ENCODE data around the gene MPP2.

The MPP2 gene

DNA sequence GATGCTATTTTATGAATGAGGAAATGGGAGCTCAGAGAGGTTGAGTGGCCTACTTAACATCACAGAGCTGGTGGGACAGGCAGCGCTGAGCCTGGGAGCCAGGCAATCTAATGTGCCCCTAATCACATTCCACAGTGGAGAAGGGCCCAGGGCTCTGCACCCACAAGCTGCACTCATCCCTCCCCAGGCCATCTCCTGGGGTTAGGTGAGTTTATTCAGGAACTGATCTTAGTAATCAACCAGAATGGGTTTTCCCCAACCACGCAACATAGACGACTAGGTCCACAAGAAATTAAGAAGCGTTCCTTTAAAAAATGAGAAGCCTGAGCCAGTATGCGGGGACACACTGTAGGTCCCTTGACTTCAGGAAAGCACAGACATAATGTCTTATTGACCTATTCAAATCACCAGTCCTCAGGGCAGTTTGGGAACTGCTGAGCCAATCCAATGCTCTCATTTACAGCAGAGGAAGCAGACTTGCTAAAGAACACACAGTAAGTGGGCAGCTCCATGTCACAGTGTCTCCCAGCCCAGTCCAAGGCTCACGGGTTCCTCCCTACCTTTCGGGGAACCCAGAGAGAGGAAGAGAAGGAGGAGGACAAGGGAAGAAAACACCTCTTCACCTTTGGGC lies 76.7 kb downstream of the MPP2 start:
- no peaks in the 10 kb centered on the region for H3K9me2 ChIP-seq (replicated peaks; ENCODE audit: insufficient read depth, low read length)
- H2AFZ ChIP-seq (ENCODE audit: low read length), result no peak overlapping the region
- no peak overlapping the region for H3K4me2 ChIP-seq (ENCODE audit: low read depth, low read length)
- no peaks in the 10 kb centered on the region for H3K9me3 ChIP-seq (replicated peaks; ENCODE audit: insufficient read depth, low read length)
- H3K36me3 ChIP-seq (replicated peaks; ENCODE audit: insufficient read depth, low read length), result no peaks in the 10 kb centered on the region
- H3K4me3 ChIP-seq (ENCODE audit: low read length), result no peak overlapping the region
- H3K27ac ChIP-seq (ENCODE audit: low read length), result no peak overlapping the region
- H3F3A ChIP-seq (ENCODE audit: insufficient read depth, low read length), result no peaks in the 10 kb centered on the region
- H3K79me2 ChIP-seq (ENCODE audit: low read length), result no peaks in the 10 kb centered on the region
- no peaks in the 10 kb centered on the region for H3K4me1 ChIP-seq (ENCODE audit: low read length)
- H3K27me3 ChIP-seq (replicated peaks; ENCODE audit: insufficient read depth, low read length), result peaks cover 68% of the 10 kb centered on the region
- H4K20me1 ChIP-seq (ENCODE audit: insufficient read depth, low read length), result no peaks in the 10 kb centered on the region
- DNase-seq, result no peak
- H3K9ac ChIP-seq (ENCODE audit: low read length), result no peak overlapping the region
- TF ChIP-seq EZH2 (optimal IDR thresholded peaks at IDR 0.05; ENCODE audit: low read depth, low read length) (no peak), EZH2phosphoT487 (IDR thresholded peaks at IDR 0.05; ENCODE audit: low read length) (no peak)
- TF ChIP-seq, protein P1, sequence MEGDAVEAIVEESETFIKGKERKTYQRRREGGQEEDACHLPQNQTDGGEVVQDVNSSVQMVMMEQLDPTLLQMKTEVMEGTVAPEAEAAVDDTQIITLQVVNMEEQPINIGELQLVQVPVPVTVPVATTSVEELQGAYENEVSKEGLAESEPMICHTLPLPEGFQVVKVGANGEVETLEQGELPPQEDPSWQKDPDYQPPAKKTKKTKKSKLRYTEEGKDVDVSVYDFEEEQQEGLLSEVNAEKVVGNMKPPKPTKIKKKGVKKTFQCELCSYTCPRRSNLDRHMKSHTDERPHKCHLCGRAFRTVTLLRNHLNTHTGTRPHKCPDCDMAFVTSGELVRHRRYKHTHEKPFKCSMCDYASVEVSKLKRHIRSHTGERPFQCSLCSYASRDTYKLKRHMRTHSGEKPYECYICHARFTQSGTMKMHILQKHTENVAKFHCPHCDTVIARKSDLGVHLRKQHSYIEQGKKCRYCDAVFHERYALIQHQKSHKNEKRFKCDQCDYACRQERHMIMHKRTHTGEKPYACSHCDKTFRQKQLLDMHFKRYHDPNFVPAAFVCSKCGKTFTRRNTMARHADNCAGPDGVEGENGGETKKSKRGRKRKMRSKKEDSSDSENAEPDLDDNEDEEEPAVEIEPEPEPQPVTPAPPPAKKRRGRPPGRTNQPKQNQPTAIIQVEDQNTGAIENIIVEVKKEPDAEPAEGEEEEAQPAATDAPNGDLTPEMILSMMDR (IDR thresholded peaks at IDR 0.05; ENCODE audit: low read length), result no peak

DNA sequence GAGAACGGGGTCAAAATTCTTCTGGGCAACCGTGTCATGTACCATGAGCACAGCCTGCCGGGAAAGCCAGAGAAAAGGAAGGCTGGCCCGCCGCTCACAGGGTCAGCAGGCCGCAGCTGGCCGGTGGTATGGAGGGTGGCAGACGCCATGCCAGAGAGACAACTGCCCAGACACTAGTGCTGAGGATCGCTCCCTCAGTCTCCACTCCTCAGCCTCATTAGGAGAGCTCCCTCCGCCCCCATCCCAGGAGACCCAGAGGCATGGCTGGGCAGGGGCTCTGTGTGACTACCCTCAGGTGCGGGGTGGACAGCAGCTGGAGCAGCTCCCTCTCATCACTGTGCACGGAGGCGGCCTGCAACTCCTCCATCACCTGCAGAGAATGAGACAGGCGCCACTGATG lies 77.6 kb downstream of the MPP2 start:
- no peaks in the 10 kb centered on the region for H4K20me1 ChIP-seq (ENCODE audit: insufficient read depth, low read length)
- no peaks in the 10 kb centered on the region for H3K9me3 ChIP-seq (replicated peaks; ENCODE audit: insufficient read depth, low read length)
- H3K36me3 ChIP-seq (replicated peaks; ENCODE audit: insufficient read depth, low read length), result no peaks in the 10 kb centered on the region
- peak; percentile 1 for DNase-seq
- H3K9ac ChIP-seq (ENCODE audit: low read length), result no peak overlapping the region
- no peak overlapping the region for H3K4me2 ChIP-seq (ENCODE audit: low read depth, low read length)
- H3K4me1 ChIP-seq (ENCODE audit: low read length), result no peaks in the 10 kb centered on the region
- TF ChIP-seq, protein P1 (IDR thresholded peaks at IDR 0.05; ENCODE audit: low read length), result no peak
- no peak for TF ChIP-seq EZH2phosphoT487 (IDR thresholded peaks at IDR 0.05; ENCODE audit: low read length)
- TF ChIP-seq EZH2 (optimal IDR thresholded peaks at IDR 0.05; ENCODE audit: low read depth, low read length), result no peak
- H3K27ac ChIP-seq (ENCODE audit: low read length), result no peak overlapping the region
- no peaks in the 10 kb centered on the region for H3F3A ChIP-seq (ENCODE audit: insufficient read depth, low read length)
- H3K79me2 ChIP-seq (ENCODE audit: low read length), result no peaks in the 10 kb centered on the region
- H3K4me3 ChIP-seq (ENCODE audit: low read length), result no peak overlapping the region
- no peaks in the 10 kb centered on the region for H3K9me2 ChIP-seq (replicated peaks; ENCODE audit: insufficient read depth, low read length)
- peaks cover 63% of the 10 kb centered on the region for H3K27me3 ChIP-seq (replicated peaks; ENCODE audit: insufficient read depth, low read length)
- no peak overlapping the region for H2AFZ ChIP-seq (ENCODE audit: low read length)

DNA sequence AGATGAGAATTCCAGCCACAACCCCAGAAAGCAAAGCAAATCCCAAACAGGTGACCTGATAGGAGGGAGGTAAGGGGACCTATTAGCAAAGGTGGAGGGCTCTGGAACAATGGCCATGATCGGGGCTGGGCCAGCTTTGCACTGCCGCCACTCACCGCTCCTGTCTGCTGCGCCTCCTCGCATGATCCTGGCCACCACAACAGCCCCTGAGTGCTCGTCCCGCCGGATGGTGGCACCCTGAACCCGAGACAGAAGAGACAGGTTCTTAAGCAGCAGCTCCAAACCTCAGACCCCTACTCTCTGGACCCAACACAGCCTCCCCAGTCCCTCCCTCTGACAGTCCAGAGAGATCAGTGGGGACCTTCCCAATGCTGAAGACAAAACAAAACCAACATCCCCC lies 79.7 kb downstream of the MPP2 start:
- no peaks in the 10 kb centered on the region for H3K36me3 ChIP-seq (replicated peaks; ENCODE audit: insufficient read depth, low read length)
- no peak overlapping the region for H2AFZ ChIP-seq (ENCODE audit: low read length)
- H3K4me1 ChIP-seq (ENCODE audit: low read length), result no peaks in the 10 kb centered on the region
- H4K20me1 ChIP-seq (ENCODE audit: insufficient read depth, low read length), result no peaks in the 10 kb centered on the region
- H3F3A ChIP-seq (ENCODE audit: insufficient read depth, low read length), result no peaks in the 10 kb centered on the region
- H3K9ac ChIP-seq (ENCODE audit: low read length), result no peak overlapping the region
- TF ChIP-seq EZH2phosphoT487 (IDR thresholded peaks at IDR 0.05; ENCODE audit: low read length) (no peak), EZH2 (optimal IDR thresholded peaks at IDR 0.05; ENCODE audit: low read depth, low read length) (no peak)
- TF ChIP-seq, protein P1 (IDR thresholded peaks at IDR 0.05; ENCODE audit: low read length), result no peak
- H3K27ac ChIP-seq (ENCODE audit: low read length), result no peak overlapping the region
- no peaks in the 10 kb centered on the region for H3K9me3 ChIP-seq (replicated peaks; ENCODE audit: insufficient read depth, low read length)
- H3K9me2 ChIP-seq (replicated peaks; ENCODE audit: insufficient read depth, low read length), result no peaks in the 10 kb centered on the region
- no peak for DNase-seq
- peaks cover 50% of the 10 kb centered on the region for H3K27me3 ChIP-seq (replicated peaks; ENCODE audit: insufficient read depth, low read length)
- no peak overlapping the region for H3K4me2 ChIP-seq (ENCODE audit: low read depth, low read length)
- H3K79me2 ChIP-seq (ENCODE audit: low read length), result no peaks in the 10 kb centered on the region
- no peak overlapping the region for H3K4me3 ChIP-seq (ENCODE audit: low read length)

Data from MM.1S (cell line).